Measurements from ENCODE around the gene RPL19.

RPL19 gene

GRCh38 chr17:39196808-39197291, 3.2 kb upstream of the RPL19 start:
- peaks cover 28% of the 10 kb centered on the region for H3K36me3 ChIP-seq (replicated peaks)
- H3K4me3 ChIP-seq, result peak overlapping the region; percentile 67
- no peaks in the 10 kb centered on the region for H3K9me3 ChIP-seq
- no peaks in the 10 kb centered on the region for H3K27me3 ChIP-seq (ENCODE audit: low read depth)
- H3K4me1 ChIP-seq, result peaks cover 18% of the 10 kb centered on the region
- in situ Hi-C loops (cut with MboI; ENCODE audit: low sequenced_read_pairs), result no loop called here
- DNase-seq (ENCODE audit: low spot score in 2 of 2), result peak in 1 of 2 experiments; percentile 46

DNA sequence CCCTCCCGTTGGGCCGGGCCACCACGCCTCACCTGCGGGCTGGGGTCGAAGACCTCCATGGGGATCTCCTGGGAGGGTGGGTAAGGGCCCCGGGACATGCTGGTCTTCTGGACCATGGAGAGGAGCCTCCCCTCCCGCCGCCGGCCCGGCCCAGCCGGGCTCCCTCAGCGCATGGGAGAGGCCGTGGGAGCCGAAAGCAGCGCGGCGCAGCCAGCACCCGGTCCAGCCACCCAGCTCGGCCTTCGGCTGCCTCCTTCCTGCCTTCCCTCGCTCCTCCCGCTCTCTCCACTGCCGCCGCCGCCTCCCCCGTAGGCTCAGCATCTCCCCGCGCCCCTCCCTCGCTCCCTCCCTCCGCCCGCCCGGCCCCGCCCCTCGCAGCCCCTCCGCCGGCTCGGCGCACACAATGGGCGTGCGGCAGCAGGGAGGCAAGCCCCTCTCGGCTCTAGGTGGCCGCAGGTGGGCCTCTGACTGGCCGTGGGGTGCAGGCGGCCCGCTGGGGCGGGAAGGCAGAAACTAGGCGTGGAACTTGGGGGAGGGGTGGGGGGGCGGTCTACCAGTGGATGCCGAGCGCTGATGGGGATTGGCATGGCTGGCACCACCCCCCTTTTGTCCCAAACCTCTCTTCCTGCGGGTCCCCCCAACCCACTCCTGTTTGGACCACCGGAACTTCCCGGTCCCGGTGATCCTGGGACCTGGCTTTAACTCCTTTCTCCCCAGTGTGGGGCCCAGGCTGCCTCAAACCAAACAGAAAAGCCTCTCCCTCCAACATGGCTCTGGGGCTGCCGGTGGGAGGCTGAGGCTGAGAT, 2.5 kb upstream of the RPL19 start, which contains the start of gene CACNB1:
CACNB1 (minus strand) TSS at position 290 of the 806 bp plus-strand sequence; CDS start at position 116, 174 bp downstream.
- Histone ChIP-seq H3K4me1 (peaks cover 20% of the 10 kb centered on the region), H3K9me3 (no peaks in the 10 kb centered on the region), H3K4me3 (peak within 1 kb of the TSS; percentile 67), H3K36me3 (replicated peaks) (peaks cover 30% of the 10 kb centered on the region), H3K27me3 (ENCODE audit: low read depth) (no peaks in the 10 kb centered on the region)
- peak; percentile 81 to 93 for DNase-seq (ENCODE audit: low spot score in 2 of 2)
- in situ Hi-C loops (cut with MboI; ENCODE audit: low sequenced_read_pairs), result no loop called here

DNA sequence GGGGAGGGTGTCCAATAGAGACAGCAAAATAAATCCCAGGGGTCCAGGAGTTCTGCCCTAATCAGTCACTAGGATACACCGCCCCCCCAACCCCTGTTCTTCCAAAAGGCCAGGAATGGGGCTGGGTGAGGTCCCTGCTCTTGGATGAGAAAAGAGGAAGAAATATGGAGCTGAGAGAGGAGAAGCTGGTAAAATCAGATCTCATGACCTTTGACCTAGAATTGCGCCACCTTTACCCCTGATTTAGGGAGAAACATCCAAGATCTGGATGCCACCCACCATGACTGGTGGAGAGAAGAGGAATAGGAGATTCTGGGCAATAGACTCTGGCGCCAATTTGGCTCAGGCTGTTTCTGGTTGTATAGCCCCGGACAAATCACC, 1.9 kb upstream of the RPL19 start:
- H3K4me3 ChIP-seq, result peak overlapping the region; percentile 67; the same call in 1 of the 2 replicates
- no peak for DNase-seq (ENCODE audit: low spot score in 2 of 2)
- peaks cover 30% of the 10 kb centered on the region for H3K36me3 ChIP-seq (replicated peaks)
- in situ Hi-C loops (cut with MboI; ENCODE audit: low sequenced_read_pairs), result no loop called here
- H3K4me1 ChIP-seq, result peaks cover 20% of the 10 kb centered on the region
- no peaks in the 10 kb centered on the region for H3K27me3 ChIP-seq (ENCODE audit: low read depth)
- no peaks in the 10 kb centered on the region for H3K9me3 ChIP-seq

GRCh38 chr17:39199820-39200069, 338 bp upstream of the RPL19 start:
- no peaks in the 10 kb centered on the region for H3K27me3 ChIP-seq (ENCODE audit: low read depth)
- peak overlapping the region; percentile 84 for H3K4me3 ChIP-seq
- peak; percentile 89 to 91 for DNase-seq (ENCODE audit: low spot score in 2 of 2)
- H3K36me3 ChIP-seq (replicated peaks), result peaks cover 45% of the 10 kb centered on the region
- in situ Hi-C loops (cut with MboI; ENCODE audit: low sequenced_read_pairs), result loop anchor here (5.0 kb wide), 1 partner anchor 48 kb away; no protein-coding TSS in a partner anchor
- H3K4me1 ChIP-seq, result peaks cover 20% of the 10 kb centered on the region
- H3K9me3 ChIP-seq, result no peaks in the 10 kb centered on the region

DNA sequence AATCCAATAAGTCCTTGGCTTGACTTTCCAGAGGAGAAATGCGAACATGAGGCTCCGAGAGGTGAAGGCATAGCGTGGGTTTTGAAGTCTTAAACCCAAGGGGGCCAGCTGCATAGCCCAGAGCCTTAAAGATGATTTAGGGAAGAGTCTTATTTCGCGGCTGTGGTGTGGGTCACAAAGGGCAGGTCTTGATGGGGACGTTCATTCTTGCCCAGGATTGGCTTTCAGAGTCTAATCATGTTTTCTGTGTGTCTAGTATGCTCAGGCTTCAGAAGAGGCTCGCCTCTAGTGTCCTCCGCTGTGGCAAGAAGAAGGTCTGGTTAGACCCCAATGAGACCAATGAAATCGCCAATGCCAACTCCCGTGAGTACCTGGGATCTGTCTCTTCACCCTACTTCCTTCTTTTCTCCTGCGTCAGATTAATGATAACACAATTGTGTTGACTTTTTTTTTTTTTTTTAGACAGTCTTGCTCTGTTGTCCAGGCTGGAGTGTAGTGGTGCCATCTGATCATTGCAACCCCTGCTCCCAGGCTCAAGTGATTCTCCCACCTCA, 951 bp downstream of the RPL19 start:
- Histone ChIP-seq H3K9me3 (no peaks in the 10 kb centered on the region), H3K4me1 (peaks cover 19% of the 10 kb centered on the region), H3K4me3 (peak overlapping the region; percentile 84), H3K36me3 (replicated peaks) (peaks cover 50% of the 10 kb centered on the region), H3K27me3 (ENCODE audit: low read depth) (no peaks in the 10 kb centered on the region)
- no peak for DNase-seq (ENCODE audit: low spot score in 2 of 2)
- in situ Hi-C loops (cut with MboI; ENCODE audit: low sequenced_read_pairs), result loop anchor here (5.0 kb wide), 1 partner anchor 46 kb away; no protein-coding TSS in a partner anchor

DNA sequence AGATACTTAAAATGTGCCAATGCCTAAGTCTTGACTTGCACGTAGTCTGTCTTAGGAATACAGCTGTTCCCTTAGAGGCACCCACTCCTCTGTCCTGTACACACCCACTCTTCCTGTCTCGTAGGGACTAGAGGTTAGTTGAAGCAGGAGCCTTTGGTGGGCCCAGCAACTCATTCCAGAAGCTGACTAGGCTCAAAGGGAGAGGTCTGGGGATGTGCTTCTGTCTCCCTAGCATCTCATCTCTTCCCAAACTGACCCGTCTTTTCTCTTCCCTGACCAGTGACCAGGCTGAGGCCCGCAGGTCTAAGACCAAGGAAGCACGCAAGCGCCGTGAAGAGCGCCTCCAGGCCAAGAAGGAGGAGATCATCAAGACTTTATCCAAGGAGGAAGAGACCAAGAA, 4.2 kb downstream of the RPL19 start:
- Histone ChIP-seq H3K9me3 (no peaks in the 10 kb centered on the region), H3K36me3 (replicated peaks) (peaks cover 50% of the 10 kb centered on the region), H3K4me3 (no peak overlapping the region), H3K27me3 (ENCODE audit: low read depth) (no peaks in the 10 kb centered on the region; the same call in 1 of the 2 replicates), H3K4me1 (peaks cover 10% of the 10 kb centered on the region)
- in situ Hi-C loops (cut with MboI; ENCODE audit: low sequenced_read_pairs), result loop anchor here (5.0 kb wide), 1 partner anchor 43 kb away; no protein-coding TSS in a partner anchor
- DNase-seq (ENCODE audit: low spot score in 2 of 2), result no peak

DNA sequence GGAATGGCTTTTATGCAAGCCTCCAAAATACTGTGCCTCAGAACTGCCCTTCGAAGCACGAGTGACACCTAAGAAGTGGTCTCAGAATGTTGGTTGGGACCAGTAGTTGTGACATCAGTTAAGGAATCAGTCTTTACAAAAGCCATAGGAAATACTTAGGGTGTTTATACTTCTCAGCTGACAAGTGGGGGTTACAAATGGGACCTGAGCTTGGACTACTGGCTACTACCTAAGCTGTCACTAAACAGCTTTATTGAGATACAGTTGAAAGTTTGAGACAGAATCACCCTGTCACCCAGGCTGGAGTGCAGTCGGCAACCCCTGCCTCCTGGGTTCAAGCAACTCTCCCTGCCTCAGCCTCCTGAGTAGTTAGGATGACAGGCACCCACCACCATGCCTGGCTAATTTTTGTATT, 5.0 kb downstream of the RPL19 start:
- Histone ChIP-seq H3K9me3 (no peaks in the 10 kb centered on the region), H3K27me3 (ENCODE audit: low read depth) (peaks cover 8% of the 10 kb centered on the region), H3K4me1 (peaks cover 7% of the 10 kb centered on the region; the same call in 1 of the 2 replicates), H3K4me3 (no peak overlapping the region), H3K36me3 (replicated peaks) (peaks cover 50% of the 10 kb centered on the region)
- DNase-seq (ENCODE audit: low spot score in 2 of 2), result no peak
- in situ Hi-C loops (cut with MboI; ENCODE audit: low sequenced_read_pairs), result no loop called here

- Histone ChIP-seq H3K36me3 (replicated peaks) (peaks cover 22% of the 10 kb centered on the region), H3K4me3 (no peak overlapping the region), H3K4me1 (no peaks in the 10 kb centered on the region), H3K9me3 (no peaks in the 10 kb centered on the region), H3K27me3 (ENCODE audit: low read depth) (peaks cover 9% of the 10 kb centered on the region)
- DNase-seq (ENCODE audit: low spot score in 2 of 2), result no peak
- in situ Hi-C loops (cut with MboI; ENCODE audit: low sequenced_read_pairs), result no loop called here
Measured at GRCh38 chr17:39208136-39208535, 8.1 kb downstream of the RPL19 start.

DNA sequence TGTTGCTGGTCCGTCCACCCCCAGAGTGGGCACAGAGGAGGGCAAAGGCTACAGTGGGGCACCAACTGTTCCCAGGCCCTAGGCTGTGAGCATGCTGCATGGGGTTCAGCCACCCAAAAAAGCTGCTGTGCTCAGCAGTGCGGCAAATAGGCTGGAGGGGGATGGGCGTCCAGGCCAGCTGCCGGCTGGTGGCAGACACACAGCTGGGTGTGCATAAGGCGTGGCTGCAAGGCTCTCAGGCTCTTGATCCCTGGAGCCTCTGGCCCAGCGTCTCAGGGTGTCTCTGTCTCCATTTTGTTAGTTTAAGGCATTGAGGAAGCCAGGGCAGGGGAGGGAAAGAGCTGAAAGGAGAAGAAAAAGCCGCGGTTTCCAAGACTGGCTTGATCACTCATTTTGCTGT, 8.8 kb downstream of the RPL19 start:
- H3K27me3 ChIP-seq (ENCODE audit: low read depth), result peaks cover 9% of the 10 kb centered on the region
- H3K9me3 ChIP-seq, result no peaks in the 10 kb centered on the region
- in situ Hi-C loops (cut with MboI; ENCODE audit: low sequenced_read_pairs), result no loop called here
- H3K36me3 ChIP-seq (replicated peaks), result peaks cover 14% of the 10 kb centered on the region
- no peak overlapping the region for H3K4me3 ChIP-seq
- H3K4me1 ChIP-seq, result no peaks in the 10 kb centered on the region
- DNase-seq (ENCODE audit: low spot score in 2 of 2), result peak in 1 of 2 experiments; percentile 44

DNA sequence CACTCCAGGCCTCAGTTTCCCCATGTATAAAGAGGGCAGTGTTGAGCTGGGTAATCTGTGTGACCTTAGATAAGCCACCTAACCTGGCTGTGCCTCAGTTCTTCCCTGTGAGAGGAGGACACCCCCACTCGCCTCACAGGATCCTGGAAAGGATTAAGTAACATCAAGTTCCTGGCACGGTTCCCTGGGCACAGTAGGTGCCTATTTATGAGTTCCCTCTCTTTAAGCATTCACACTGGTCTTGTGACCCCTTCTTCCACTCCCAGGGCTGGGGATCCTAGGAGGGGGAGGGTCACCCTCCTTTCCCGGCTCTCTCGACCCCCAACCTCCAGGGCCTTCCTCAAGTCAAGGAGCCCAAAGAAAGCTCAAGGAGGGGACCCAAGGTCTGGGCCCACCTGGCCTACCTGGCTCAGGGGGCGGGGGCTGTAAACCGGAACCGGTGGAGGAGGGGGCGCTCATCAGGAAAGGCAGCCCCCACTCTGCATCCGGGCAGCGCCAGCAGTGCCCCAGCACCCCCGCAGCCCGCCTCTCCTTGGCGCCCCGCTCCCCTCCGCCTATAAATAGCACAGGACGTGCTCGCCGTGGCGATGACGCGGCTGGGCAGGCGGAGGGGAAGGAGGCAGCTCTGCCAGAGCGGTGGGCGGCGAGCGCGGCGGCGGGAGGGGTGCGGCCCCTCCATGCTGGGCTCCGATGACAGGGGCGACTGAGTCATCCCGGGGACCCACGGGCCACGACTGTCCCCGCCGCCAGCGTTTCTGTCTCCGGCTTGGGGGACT, 9.4 kb downstream of the RPL19 start:
- no peaks in the 10 kb centered on the region for H3K4me1 ChIP-seq

DNA sequence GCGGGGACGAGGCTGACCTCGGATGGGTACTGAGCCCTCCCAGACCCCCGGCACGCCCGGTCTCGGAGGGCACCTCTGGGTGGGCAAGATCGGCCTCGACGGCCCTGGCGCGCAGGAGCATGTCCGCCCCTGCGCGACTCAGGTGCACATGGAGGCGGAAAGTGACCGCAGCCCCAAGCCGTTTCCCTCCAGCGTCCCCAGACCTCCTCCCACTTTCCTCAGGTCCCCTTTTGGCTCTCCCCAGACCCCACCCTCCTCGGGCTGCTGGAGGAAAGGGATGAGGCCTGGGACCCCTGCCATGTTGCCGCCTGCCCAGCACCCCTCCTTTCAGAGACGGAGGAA, 10.0 kb downstream of the RPL19 start:
- in situ Hi-C loops (cut with MboI; ENCODE audit: low sequenced_read_pairs), result no loop called here

More for the DNA sequence above, 9.4 kb downstream of the RPL19 start:
- Histone ChIP-seq H3K36me3 (replicated peaks) (peaks cover 8% of the 10 kb centered on the region), H3K27me3 (ENCODE audit: low read depth) (peaks cover 9% of the 10 kb centered on the region), H3K4me3 (no peak overlapping the region), H3K9me3 (no peaks in the 10 kb centered on the region)
- peak in 1 of 2 experiments; percentile 45 for DNase-seq (ENCODE audit: low spot score in 2 of 2)
- in situ Hi-C loops (cut with MboI; ENCODE audit: low sequenced_read_pairs), result no loop called here

DNA sequence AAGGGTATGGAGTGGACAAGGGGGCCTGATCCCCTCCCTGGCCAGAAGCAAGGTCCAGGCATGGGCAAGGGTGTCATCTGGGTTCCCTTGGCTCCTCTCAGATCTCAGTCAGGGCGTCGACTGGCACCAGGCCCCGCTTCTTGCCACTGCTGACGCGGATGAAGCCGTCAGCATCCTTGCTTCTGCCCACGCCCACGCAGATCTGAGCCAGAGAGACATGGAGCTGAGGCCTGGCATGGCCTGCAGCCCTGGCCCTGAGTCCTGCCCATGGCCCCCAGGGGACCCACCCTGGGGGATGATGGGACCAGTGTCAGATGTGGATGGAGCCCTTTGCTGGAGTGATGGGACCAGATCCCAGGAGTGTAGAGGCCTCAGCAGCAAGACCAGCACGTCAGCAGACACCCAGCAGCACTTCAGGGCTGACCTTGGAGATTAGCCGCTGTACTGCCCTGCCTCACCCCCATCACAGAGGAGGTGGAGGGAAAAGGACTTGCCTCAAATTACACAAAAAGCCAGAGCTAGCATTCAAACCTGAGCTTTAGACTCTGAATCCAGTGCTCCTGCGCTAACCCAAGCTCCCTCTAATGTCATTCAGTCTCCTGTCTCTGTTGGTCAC, 12.2 kb downstream of the RPL19 start:
- Histone ChIP-seq H3K4me1 (no peaks in the 10 kb centered on the region), H3K9me3 (no peaks in the 10 kb centered on the region), H3K36me3 (replicated peaks) (no peaks in the 10 kb centered on the region), H3K4me3 (no peak overlapping the region), H3K27me3 (ENCODE audit: low read depth) (peaks cover 9% of the 10 kb centered on the region)
- in situ Hi-C loops (cut with MboI; ENCODE audit: low sequenced_read_pairs), result no loop called here
- DNase-seq (ENCODE audit: low spot score in 2 of 2), result no peak

More for the DNA sequence above, 10.0 kb downstream of the RPL19 start:
- Histone ChIP-seq H3K27me3 (ENCODE audit: low read depth) (peaks cover 9% of the 10 kb centered on the region), H3K4me1 (no peaks in the 10 kb centered on the region), H3K9me3 (no peaks in the 10 kb centered on the region), H3K36me3 (replicated peaks) (peaks cover 2% of the 10 kb centered on the region), H3K4me3 (no peak overlapping the region)
- DNase-seq (ENCODE audit: low spot score in 2 of 2), result no peak

DNA sequence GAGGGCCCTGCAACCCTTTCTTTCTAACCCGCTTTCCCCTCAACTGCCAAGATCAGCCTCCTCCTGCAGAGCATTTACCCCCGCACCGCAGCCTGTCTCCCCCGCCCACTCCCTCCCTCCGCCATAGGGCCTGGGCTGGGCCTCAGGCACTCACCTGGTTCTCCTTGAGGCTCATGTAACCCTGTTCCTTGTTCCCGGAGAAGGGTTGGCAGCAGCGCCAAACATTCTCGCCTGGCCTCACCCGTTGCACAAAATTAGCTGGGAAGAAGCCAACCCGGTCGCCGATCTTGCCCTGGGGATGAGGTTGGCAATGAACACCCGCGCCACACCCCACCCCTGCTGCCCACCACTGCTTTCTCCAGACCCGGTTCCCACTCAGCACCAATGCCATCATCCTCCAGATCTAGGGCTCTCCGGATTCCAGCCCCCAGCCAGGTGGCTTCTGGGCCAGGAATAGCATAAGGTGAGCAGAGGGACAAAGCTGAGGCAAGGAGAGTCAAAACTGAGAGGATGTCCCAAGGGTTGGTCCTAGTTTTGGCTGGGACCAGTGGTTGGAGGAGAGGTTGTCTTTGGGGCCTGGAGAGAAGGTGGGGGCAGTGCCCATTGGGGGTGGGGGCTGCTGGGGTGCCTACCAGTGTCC, 12.9 kb downstream of the RPL19 start:
- Histone ChIP-seq H3K4me1 (no peaks in the 10 kb centered on the region), H3K27me3 (ENCODE audit: low read depth) (peaks cover 9% of the 10 kb centered on the region), H3K4me3 (no peak overlapping the region), H3K9me3 (no peaks in the 10 kb centered on the region), H3K36me3 (replicated peaks) (no peaks in the 10 kb centered on the region)
- in situ Hi-C loops (cut with MboI; ENCODE audit: low sequenced_read_pairs), result no loop called here
- DNase-seq (ENCODE audit: low spot score in 2 of 2), result no peak
